Adipocyte (in vitro differentiated cells): ENCODE results near the gene DCDC2C.

Experiments
- DNase-seq: peaks from one replicate; pipeline ENCODE4 v3.0.0-alpha.2; 2015; ENCODE audit warnings: low read depth
- H3K27me3 ChIP-seq: replicated peaks from 2 replicates; pipeline ENCODE4 v1.7.0; 2013; ENCODE audit warnings: mild to moderate bottlenecking, low read length, moderate library complexity; ENCODE audit not compliant: control insufficient read depth, insufficient read depth
- H3K36me3 ChIP-seq: 2 replicates; pipeline ENCODE4 v1.7.0; 2013; ENCODE audit warnings: low read length, mild to moderate bottlenecking, moderate library complexity; ENCODE audit not compliant: control insufficient read depth, insufficient read depth, severe bottlenecking
- H3K4me1 ChIP-seq: 2 replicates; pipeline ENCODE4 v1.7.0; 2013; ENCODE audit warnings: mild to moderate bottlenecking, low read length, moderate library complexity; ENCODE audit not compliant: control insufficient read depth, insufficient read depth
- H3K4me3 ChIP-seq: 2 replicates; pipeline ENCODE4 v1.7.0; 2013; ENCODE audit warnings: mild to moderate bottlenecking, low read length, moderate library complexity
- H3K9ac ChIP-seq: 2 replicates; pipeline ENCODE4 v1.7.0; 2013; ENCODE audit warnings: mild to moderate bottlenecking, low read length, moderate library complexity
- H3K9me3 ChIP-seq: 2 replicates; pipeline ENCODE4 v1.7.0; 2013; ENCODE audit warnings: mild to moderate bottlenecking, low read length, moderate library complexity; ENCODE audit not compliant: control insufficient read depth

The DCDC2C gene

DNA sequence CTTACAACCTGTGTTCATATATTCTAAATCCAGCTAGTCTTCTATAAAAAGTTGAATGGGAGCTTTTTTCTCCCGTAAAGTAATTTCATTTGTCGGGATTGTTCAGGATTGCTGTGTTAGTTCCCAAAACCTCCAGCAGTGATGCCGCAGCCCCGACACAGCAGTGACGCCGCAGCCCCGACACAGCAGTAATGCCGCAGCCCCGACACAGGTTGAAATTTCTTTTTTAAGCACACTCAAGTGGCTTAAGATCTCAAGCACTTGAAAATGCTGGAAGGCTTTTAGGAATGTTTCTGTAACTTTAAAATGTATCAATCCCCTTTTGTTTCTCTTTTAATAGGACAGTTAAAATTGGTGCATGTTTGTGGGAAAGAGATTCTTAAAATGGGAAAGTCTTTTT is 145.4 kb downstream of the DCDC2C start:
- Histone ChIP-seq H3K4me1 (no peaks in the 10 kb centered on the region), H3K4me3 (no peak overlapping the region), H3K9ac (no peak overlapping the region), H3K36me3 (no peaks in the 10 kb centered on the region), H3K27me3 (no peaks in the 10 kb centered on the region), H3K9me3 (peaks cover 12% of the 10 kb centered on the region)
- DNase-seq = no peak

DNA sequence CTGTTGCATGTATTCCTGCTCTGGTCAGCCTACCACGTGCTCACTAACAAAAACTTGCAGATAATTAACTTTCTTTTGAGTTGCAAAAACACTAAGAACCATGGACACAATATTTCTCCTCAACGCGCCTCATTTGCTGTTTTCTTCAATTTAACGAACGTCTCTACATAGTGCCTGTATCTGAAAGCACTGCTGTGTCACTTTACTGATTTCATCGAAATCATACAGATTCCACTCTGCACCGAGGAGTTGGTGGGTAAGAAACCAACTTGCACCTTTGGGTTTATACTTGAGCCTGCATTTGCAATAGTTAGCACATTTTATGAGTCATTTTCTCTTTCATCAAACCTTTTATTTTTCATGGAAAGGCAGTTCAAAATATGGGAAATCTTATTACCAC is 145.8 kb downstream of the DCDC2C start:
- DNase-seq = no peak
- Histone ChIP-seq H3K36me3 (no peaks in the 10 kb centered on the region), H3K27me3 (no peaks in the 10 kb centered on the region), H3K4me3 (no peak overlapping the region), H3K4me1 (no peaks in the 10 kb centered on the region), H3K9me3 (peaks cover 17% of the 10 kb centered on the region), H3K9ac (no peak overlapping the region)

DNA sequence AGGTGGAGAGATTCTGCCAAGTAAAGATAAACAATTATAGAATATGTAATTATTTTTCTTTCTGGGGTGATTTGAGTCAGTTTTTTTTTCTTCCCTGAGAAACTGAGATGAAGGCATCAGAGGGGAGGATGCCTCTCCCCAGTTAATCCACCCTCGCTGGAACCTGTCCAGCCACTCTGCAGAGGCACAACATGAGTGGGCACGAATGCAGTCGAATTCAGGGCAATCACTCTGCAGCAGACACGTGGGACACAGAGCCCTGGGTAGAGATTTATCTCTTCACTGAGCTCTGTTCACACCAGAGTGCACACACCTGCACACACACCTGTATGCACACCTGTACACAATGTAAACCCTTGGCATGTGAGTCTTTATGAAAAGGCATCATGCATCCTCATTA is 154.2 kb downstream of the DCDC2C start:
- Histone ChIP-seq H3K27me3 (no peaks in the 10 kb centered on the region), H3K4me1 (no peaks in the 10 kb centered on the region), H3K9ac (no peak overlapping the region), H3K36me3 (no peaks in the 10 kb centered on the region), H3K4me3 (no peak overlapping the region), H3K9me3 (peaks cover 20% of the 10 kb centered on the region)
- DNase-seq = no peak

DNA sequence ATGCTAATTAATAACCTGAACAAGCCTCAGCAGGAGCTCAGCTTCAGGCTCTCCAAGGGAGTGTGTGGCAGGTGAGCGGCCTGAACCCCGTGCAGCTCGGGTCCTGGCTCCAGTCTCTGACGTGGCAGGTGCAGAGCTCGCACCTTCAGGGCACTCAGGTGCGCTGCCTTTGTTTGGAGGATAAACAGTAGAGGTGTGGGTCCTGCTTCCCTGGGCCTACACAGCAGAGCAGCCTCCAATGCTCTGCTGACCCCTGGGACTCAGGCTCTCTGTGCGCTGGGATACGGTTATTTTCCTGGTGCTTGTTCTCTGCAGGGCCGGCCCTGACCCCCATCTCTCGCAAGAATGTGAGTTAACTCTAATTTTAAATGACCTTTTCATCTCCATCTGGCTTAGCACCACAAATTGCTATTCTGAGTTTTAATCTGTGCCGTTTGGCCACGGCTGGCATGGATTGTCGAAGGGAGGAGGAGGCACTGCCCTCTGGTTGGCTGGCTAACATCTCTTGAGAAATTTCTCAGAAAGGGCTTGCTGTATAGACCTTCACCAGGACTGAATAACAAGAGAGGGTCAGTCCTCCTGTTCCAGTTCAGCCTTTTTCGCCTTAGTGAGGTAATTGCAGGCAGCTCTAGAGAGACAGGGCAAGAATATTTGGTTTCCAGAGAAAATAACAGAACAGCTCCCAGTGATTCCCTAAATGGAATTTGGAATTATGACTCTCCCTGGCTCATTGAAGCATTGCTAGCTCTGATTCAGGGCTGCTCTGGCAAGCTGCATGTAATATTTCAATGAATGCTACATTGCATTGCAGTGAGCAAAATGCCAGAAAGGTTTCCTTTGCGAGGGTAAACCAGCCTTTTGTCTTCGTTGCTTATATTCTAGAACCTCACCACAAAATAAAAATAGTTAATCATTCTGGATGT is 161.8 kb downstream of the DCDC2C start:
- Histone ChIP-seq H3K9me3 (no peaks in the 10 kb centered on the region), H3K27me3 (no peaks in the 10 kb centered on the region), H3K36me3 (no peaks in the 10 kb centered on the region), H3K9ac (no peak overlapping the region), H3K4me1 (peaks cover 24% of the 10 kb centered on the region), H3K4me3 (no peak overlapping the region)
- no peak for DNase-seq

DNA sequence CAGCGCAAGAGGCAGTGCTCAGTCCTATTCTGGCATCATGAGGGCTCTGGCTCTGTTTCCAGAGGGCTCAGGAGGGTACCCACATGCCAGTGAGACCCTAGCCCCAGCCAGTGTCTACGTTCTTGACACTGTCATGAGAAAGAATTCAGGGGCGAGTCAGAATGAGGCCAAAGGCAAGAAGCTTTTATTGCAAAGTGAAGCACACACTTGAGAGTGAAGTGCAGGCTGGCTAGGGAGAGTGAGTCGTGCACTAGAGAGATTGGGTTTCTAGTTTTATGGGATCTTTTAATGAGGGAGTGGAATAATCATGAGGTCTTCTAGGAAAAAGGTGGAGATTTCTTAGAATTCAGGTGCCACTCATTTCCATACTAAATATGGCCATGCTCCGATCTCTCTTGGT is 164.1 kb downstream of the DCDC2C start:
- no peak overlapping the region for H3K4me3 ChIP-seq
- no peak for DNase-seq
- H3K27me3 ChIP-seq = no peaks in the 10 kb centered on the region
- no peaks in the 10 kb centered on the region for H3K36me3 ChIP-seq
- H3K9me3 ChIP-seq = no peaks in the 10 kb centered on the region
- no peak overlapping the region for H3K9ac ChIP-seq
- H3K4me1 ChIP-seq = peaks cover 24% of the 10 kb centered on the region

DNA sequence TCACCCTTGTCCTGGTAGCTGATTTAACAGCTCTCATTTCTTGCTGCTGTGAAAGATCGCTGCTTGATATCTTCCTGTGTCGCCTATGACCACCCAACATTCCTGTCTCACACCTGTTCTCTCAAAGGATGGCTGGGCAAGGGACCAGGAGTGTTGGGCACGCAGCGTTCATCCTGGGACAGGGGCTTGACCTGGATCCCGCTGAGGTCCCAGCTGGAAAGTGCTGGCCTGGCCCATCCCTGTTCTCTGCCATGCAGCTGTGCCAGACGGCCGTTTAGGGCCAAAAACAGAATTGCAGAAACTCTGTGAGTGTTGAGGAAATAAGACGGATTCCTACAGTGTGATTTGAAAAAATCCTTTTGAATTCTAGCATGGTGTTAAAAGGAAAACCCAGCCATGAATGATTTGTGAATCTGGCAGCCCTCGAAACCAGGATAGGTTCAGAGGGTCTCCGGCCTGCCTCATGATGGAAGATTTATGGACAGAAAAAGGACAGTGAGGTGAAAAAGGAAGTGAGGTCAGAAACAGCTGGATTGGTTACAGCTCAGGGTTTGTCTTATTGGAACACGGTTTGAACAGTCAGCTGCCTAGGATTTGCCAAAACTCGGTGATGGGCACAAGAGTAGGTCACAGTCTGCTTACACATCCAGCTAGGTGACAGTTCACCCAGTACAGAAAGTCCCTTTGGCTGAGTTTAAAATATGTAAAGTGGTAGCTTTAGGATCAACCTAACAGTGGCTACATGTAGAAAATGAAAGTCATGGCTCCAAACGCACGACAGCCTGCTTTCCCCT is 164.8 kb downstream of the DCDC2C start:
- H3K4me3 ChIP-seq = no peak overlapping the region
- H3K4me1 ChIP-seq = peaks cover 24% of the 10 kb centered on the region
- no peaks in the 10 kb centered on the region for H3K9me3 ChIP-seq
- H3K9ac ChIP-seq = no peak overlapping the region
- no peaks in the 10 kb centered on the region for H3K27me3 ChIP-seq
- no peaks in the 10 kb centered on the region for H3K36me3 ChIP-seq
- no peak for DNase-seq

DNA sequence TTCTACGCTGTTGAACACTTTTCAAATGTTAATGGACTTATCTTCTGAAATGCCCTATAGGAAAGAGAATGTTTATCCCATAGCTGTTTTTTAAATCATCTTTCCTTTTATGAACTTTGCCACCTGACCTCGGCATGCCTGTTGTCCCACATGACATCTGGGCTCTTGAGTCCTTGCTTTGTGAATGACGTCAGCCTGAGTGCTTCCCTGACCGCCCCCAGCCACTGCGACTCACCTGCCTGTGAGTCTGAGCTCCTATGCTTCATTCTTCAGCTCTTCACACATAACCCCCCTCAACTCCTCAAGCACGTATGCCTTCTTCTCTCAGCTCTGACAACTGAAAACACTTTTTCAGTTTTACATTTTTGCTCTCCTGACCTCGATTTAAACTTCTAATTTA is 166.8 kb downstream of the DCDC2C start:
- H3K27me3 ChIP-seq = no peaks in the 10 kb centered on the region
- H3K4me3 ChIP-seq = no peak overlapping the region
- no peaks in the 10 kb centered on the region for H3K36me3 ChIP-seq
- H3K4me1 ChIP-seq = peaks cover 19% of the 10 kb centered on the region
- H3K9ac ChIP-seq = no peak overlapping the region
- DNase-seq = no peak
- no peaks in the 10 kb centered on the region for H3K9me3 ChIP-seq

DNA sequence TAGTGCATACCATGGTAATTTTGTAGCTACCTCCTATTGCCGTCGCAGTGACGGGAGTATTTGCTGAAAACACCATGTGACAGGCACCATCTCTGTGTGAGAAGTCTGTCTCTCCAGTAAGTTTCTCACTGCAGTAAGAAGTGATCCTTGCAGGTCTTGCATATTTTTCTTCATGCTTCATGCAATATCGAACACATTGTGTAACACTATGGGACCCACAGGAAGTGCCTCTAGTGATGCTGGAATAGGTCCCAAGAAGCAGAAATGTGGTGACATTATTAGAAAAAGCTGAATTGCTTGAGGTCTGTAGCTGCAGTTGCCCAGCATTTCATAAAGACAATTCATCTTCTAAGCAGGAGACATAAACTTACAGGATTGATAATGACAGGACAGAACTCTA is 167.6 kb downstream of the DCDC2C start:
- peaks cover 16% of the 10 kb centered on the region for H3K4me1 ChIP-seq
- no peaks in the 10 kb centered on the region for H3K36me3 ChIP-seq
- no peak overlapping the region for H3K9ac ChIP-seq
- H3K4me3 ChIP-seq = no peak overlapping the region
- DNase-seq = no peak
- H3K9me3 ChIP-seq = no peaks in the 10 kb centered on the region
- no peaks in the 10 kb centered on the region for H3K27me3 ChIP-seq

DNA sequence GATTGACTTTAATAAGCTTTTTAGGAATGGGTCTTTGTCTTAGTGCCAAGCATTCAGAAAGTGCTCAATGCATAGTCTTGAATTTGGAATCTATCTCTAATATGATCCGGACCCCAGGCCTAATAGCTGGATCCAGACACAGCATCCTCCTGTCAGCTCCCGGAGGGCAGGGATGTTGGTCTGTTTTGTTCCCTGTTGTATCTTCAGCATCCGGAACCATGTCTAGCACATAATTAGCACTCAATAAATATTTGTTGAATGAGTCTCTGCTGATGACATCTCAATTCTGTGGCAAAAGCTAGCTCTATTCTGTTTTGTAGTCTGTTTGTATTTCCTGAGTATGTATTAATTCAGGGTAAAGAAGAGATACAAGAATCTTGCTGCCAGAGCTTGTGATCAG is 169.1 kb downstream of the DCDC2C start:
- DNase-seq = no peak
- H3K4me1 ChIP-seq = peaks cover 12% of the 10 kb centered on the region
- H3K9me3 ChIP-seq = no peaks in the 10 kb centered on the region
- peaks cover 11% of the 10 kb centered on the region for H3K27me3 ChIP-seq
- no peak overlapping the region for H3K4me3 ChIP-seq
- H3K36me3 ChIP-seq = no peaks in the 10 kb centered on the region
- H3K9ac ChIP-seq = no peak overlapping the region

DNA sequence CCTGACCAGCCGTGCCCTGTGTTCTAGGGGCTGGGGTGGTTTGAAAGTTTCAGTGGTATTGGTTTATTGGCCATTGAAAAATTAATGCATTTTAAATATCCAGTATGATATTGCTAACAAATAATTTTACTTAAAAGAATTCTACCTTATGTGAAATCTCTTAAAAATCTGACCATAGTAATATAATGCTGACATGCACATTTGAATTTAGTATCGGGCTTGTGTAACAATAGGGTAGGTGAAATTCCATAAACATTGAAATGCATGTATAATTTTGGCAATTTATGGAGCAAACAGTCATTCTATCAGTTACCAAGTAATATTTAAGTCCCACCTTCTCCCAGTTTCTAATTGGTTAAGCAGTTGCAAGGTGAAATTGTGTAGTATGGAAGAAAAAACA is 170.5 kb downstream of the DCDC2C start:
- no peaks in the 10 kb centered on the region for H3K9me3 ChIP-seq
- no peak overlapping the region for H3K9ac ChIP-seq
- H3K27me3 ChIP-seq = peaks cover 11% of the 10 kb centered on the region
- DNase-seq = no peak
- H3K4me1 ChIP-seq = peaks cover 1% of the 10 kb centered on the region
- no peak overlapping the region for H3K4me3 ChIP-seq
- no peaks in the 10 kb centered on the region for H3K36me3 ChIP-seq

DNA sequence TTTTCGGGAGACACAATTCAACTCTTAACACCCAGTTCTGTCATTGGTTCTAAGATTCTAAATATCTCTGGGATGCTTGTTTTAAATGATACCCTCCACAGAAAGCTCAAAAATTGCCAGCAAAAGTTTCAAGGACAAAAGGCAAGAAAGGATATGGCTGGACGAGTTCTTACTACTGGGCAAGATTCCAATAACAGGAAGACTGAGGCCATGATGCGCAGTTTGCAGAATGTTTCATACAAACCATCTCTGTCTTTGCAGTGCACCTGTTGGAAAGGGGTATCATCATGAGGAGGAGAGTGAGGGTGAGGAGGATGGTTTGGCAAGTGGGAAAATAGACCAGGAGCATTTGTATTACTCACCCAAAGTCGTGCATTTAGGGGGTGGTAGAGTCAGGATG is 172.8 kb downstream of the DCDC2C start:
- no peak for DNase-seq
- no peaks in the 10 kb centered on the region for H3K4me1 ChIP-seq
- H3K27me3 ChIP-seq = peaks cover 14% of the 10 kb centered on the region
- no peak overlapping the region for H3K4me3 ChIP-seq
- no peak overlapping the region for H3K9ac ChIP-seq
- no peaks in the 10 kb centered on the region for H3K9me3 ChIP-seq
- H3K36me3 ChIP-seq = no peaks in the 10 kb centered on the region
